PC-3 (cell line): ENCODE measurements around the gene GYG1. TPM values are rescaled to one million over a fixed set of nuclear protein-coding genes. Genes with fewer than 3 reads are reported as not detected.

Experiments
- ATAC-seq: fragments of 200-7000 bp; cut with Tn5 transposase; 2 replicates; pipeline ENCODE4 v1.9.1; 2020; ENCODE audit warnings: mild to moderate bottlenecking, moderate library complexity
- BruUV-seq: library from RNA; stranded (reverse); fragments of 400-500 nt; replicated peaks from 2 replicates; lab custom pipeline; 2021; lab: Mats Ljungman, UMichigan
- CTCF ChIA-PET: fragments of 300-600 bp; sonication (Branson Sonifier 250); formaldehyde crosslinking; loops from one replicate; lab custom pipeline; 2022; ENCODE audit warnings: antibody characterized with exemption; lab: Charles Lee
- POLR2A ChIA-PET: fragments of 300-600 bp; sonication (Branson Sonifier 250); formaldehyde crosslinking; loops from one replicate; lab custom pipeline; 2022; ENCODE audit warnings: antibody characterized with exemption; ENCODE audit not compliant: unreplicated experiment; lab: Charles Lee
- DNase-seq: peaks from one replicate; pipeline ENCODE4 v3.0.0-alpha.2; 2015
- H2AFZ ChIP-seq: fragments of 300-600 bp; sonication (generic); 2 replicates; pipeline ENCODE4 v1.6.0; 2016; ENCODE audit warnings: antibody characterized with exemption, low read length
- H3F3A ChIP-seq: fragments of 300-600 bp; sonication (generic); one replicate; pipeline ENCODE4 v1.6.0; 2017; ENCODE audit warnings: antibody characterized with exemption, low read length, control low read depth, mild to moderate bottlenecking; ENCODE audit not compliant: unreplicated experiment
- H3K27ac ChIP-seq: fragments of 300-600 bp; sonication (generic); 2 replicates; pipeline ENCODE4 v1.5.1; 2016; ENCODE audit warnings: mild to moderate bottlenecking, low read length
- H3K27me3 ChIP-seq: fragments of 300-600 bp; sonication (generic); 2 replicates; pipeline ENCODE4 v1.6.1; 2016; ENCODE audit warnings: low read length, mixed read lengths
- H3K36me3 ChIP-seq: fragments of 300-600 bp; sonication (generic); 2 replicates; pipeline ENCODE4 v1.6.1; 2016; ENCODE audit warnings: low read depth, mixed run types, low read length, mixed read lengths
- H3K4me1 ChIP-seq: fragments of 300-600 bp; sonication (generic); 2 replicates; pipeline ENCODE4 v1.5.1; 2016; ENCODE audit warnings: low read length; ENCODE audit not compliant: insufficient read depth
- H3K4me2 ChIP-seq: fragments of 300-600 bp; sonication (generic); 2 replicates; pipeline ENCODE4 v1.6.0; 2016; ENCODE audit warnings: low read length
- H3K4me3 ChIP-seq: fragments of 300-600 bp; sonication (generic); 2 replicates; pipeline ENCODE4 v1.5.1; 2016; ENCODE audit warnings: mild to moderate bottlenecking, low read length, mixed read lengths
- H3K79me2 ChIP-seq: fragments of 300-600 bp; sonication (generic); 2 replicates; pipeline ENCODE4 v1.6.1; 2017; ENCODE audit warnings: low read length, mixed read lengths
- H3K9ac ChIP-seq: fragments of 300-600 bp; sonication (generic); 2 replicates; pipeline ENCODE4 v1.6.0; 2016; ENCODE audit warnings: mild to moderate bottlenecking, low read length
- H3K9me2 ChIP-seq: fragments of 300-600 bp; sonication (generic); replicated peaks from 2 replicates; pipeline ENCODE4 v1.6.1; 2016; ENCODE audit warnings: mixed run types, low read length, mixed read lengths
- H3K9me3 ChIP-seq: fragments of 300-600 bp; sonication (generic); 2 replicates; pipeline ENCODE4 v1.6.1; 2016; ENCODE audit warnings: low read length, mixed read lengths
- H4K20me1 ChIP-seq: fragments of 300-600 bp; sonication (generic); 2 replicates; pipeline ENCODE4 v1.6.1; 2016; ENCODE audit warnings: low read length, mixed read lengths
- CTCF ChIP-seq: fragments of 300-600 bp; sonication (generic); conservative IDR thresholded peaks from 2 replicates; pipeline ENCODE4 v1.5.1; 2017; ENCODE audit warnings: antibody characterized with exemption, low read depth, mild to moderate bottlenecking, low read length
- EZH2 ChIP-seq: fragments of 300-600 bp; sonication (generic); IDR thresholded peaks from one replicate; pipeline ENCODE4 v1.6.1; 2017; ENCODE audit warnings: antibody characterized with exemption, mild to moderate bottlenecking, low read length; ENCODE audit not compliant: unreplicated experiment
- EZH2phosphoT487 ChIP-seq: fragments of 300-600 bp; sonication (generic); IDR thresholded peaks from 2 replicates; pipeline ENCODE4 v1.6.1; 2018; ENCODE audit warnings: mild to moderate bottlenecking, antibody characterized with exemption, low read length, borderline replicate concordance
- intact Hi-C: fragments of 100-400 bp; cut with micrococcal nuclease; formaldehyde crosslinking; loops from 2 replicates; pipeline ENCODE4 v1.9.0; 2023
- total RNA-seq: library from RNA; depleted of rRNA; stranded (reverse); fragments of >200 nt; gene quantifications from 2 replicates; pipeline ENCODE4 v1.2.3, GENCODE V29; 2014

GYG1 gene
- total RNA-seq, 1 experiment from 2014 or later: 12.0 TPM

- Histone ChIP-seq H3K9me3 (no peaks in the 10 kb centered on the region), H4K20me1 (no peaks in the 10 kb centered on the region), H3K27ac (no peak overlapping the region), H3K79me2 (peaks cover 7% of the 10 kb centered on the region; the same call in 1 of the 2 replicates), H3K27me3 (no peaks in the 10 kb centered on the region), H3K4me1 (no peaks in the 10 kb centered on the region), H3K4me3 (no peak overlapping the region), H3F3A (no peaks in the 10 kb centered on the region), H3K9ac (no peak overlapping the region), H3K36me3 (no peaks in the 10 kb centered on the region; the same call in 1 of the 2 replicates), H2AFZ (no peak overlapping the region), H3K9me2 (no peaks in the 10 kb centered on the region), H3K4me2 (no peak overlapping the region)
- ChIA-PET POLR2A (no interaction called here), CTCF (no interaction called here)
- no TSS peak for BruUV-seq
- intact Hi-C loops: no loop called here
- TF ChIP-seq EZH2: no peak
- no peak for TF ChIP-seq EZH2phosphoT487
- TF ChIP-seq CTCF: no peak
- DNase-seq (no peak), ATAC-seq (no peak)
Observed at GRCh38 chr3:148998297-148998696, 7.0 kb downstream of the GYG1 start.

- no peaks in the 10 kb centered on the region for H3K27me3 ChIP-seq
- ChIA-PET POLR2A (no interaction called here), CTCF (no interaction called here)
- no TSS peak for BruUV-seq
- H3K4me2 ChIP-seq: no peak overlapping the region
- no peaks in the 10 kb centered on the region for H3K9me2 ChIP-seq
- no peak for TF ChIP-seq EZH2
- no peak overlapping the region for H2AFZ ChIP-seq
- no peak overlapping the region for H3K4me3 ChIP-seq
- DNase-seq (no peak), ATAC-seq (no peak)
- intact Hi-C loops: no loop called here
- H3F3A ChIP-seq: no peaks in the 10 kb centered on the region
- H3K36me3 ChIP-seq: no peaks in the 10 kb centered on the region; the same call in 1 of the 2 replicates
- 0 out of 2 replicates have a peak, but pooled peaks cover 1% of the 10 kb centered on the region for H3K79me2 ChIP-seq
- H3K9me3 ChIP-seq: no peaks in the 10 kb centered on the region
- H3K27ac ChIP-seq: no peak overlapping the region
- H4K20me1 ChIP-seq: no peaks in the 10 kb centered on the region
- peaks cover 5% of the 10 kb centered on the region for H3K4me1 ChIP-seq
- H3K9ac ChIP-seq: no peak overlapping the region
Observed at GRCh38 chr3:148998715-148999423, 7.5 kb downstream of the GYG1 start.

GRCh38 chr3:148999806-149000205 lies 8.5 kb downstream of the GYG1 start:
- Histone ChIP-seq H3K27me3 (no peaks in the 10 kb centered on the region), H3K4me1 (peaks cover 14% of the 10 kb centered on the region), H3F3A (no peaks in the 10 kb centered on the region), H3K27ac (no peak overlapping the region), H3K9me3 (no peaks in the 10 kb centered on the region), H3K4me3 (no peak overlapping the region), H3K4me2 (no peak overlapping the region), H3K36me3 (no peaks in the 10 kb centered on the region; the same call in 1 of the 2 replicates), H3K79me2 (no peaks in the 10 kb centered on the region), H2AFZ (no peak overlapping the region), H4K20me1 (no peaks in the 10 kb centered on the region), H3K9me2 (no peaks in the 10 kb centered on the region), H3K9ac (no peak overlapping the region)
- ATAC-seq: no peak
- ChIA-PET POLR2A (no interaction called here), CTCF (no interaction called here)
- DNase-seq: no peak
- BruUV-seq: no TSS peak
- intact Hi-C loops: no loop called here
- no peak for TF ChIP-seq EZH2phosphoT487
- TF ChIP-seq CTCF: no peak
- TF ChIP-seq EZH2: no peak
